GM12891 (cell line): Measurements from ENCODE around the gene AFF3.

Source experiments
- POLR2A ChIP-seq: IDR thresholded peaks from 2 replicates; pipeline ENCODE4 v1.6.1; 2011; ENCODE audit warnings: low read depth, low read length, control low read depth
- POLR2AphosphoS5 ChIP-seq: IDR thresholded peaks from 2 replicates; pipeline ENCODE4 v1.6.1; 2011; ENCODE audit warnings: low read depth, low read length, control low read depth
- TAF1 ChIP-seq: IDR thresholded peaks from 2 replicates; pipeline ENCODE4 v1.6.1; 2011; ENCODE audit warnings: low read depth, low read length, control low read depth

DNA sequence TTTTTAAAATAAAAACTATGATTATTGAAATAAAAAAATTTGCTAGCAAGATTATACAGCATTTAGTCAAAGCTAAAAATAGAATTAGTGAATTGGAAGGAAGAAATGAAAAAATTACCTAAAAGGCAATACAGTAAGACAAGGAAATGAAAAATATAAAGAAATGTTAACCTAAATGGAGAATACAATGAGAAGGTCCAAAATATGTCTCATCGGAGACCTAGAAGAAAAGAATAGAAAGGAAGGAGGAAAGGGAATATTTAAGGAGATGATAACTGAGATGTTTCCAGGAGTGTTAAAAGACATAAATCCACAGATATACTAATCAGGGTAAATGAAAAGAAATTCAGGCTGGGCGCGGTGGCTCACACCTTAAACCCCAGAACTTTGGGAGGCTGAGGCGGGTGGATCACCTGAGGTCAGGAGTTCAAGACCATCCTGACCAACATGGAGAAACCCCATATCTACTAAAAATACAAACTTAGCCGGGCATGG is 78.9 kb downstream of the AFF3 start:
- no peak for TF ChIP-seq POLR2A
- no peak for TF ChIP-seq POLR2AphosphoS5
- no peak for TF ChIP-seq TAF1
